ENCODE measurements around the gene SIL1.

GRCh38 chr5:138918686-138919085 is 279.5 kb downstream of the SIL1 start:
- no peak for TF ChIP-seq USF2 (CRISPR knock-in tag; IDR thresholded peaks at IDR 0.05)
- no peak for TF ChIP-seq ATF3 (CRISPR knock-in tag; conservative IDR thresholded peaks at IDR 0.05)
- no peak for TF ChIP-seq MAX (CRISPR knock-in tag; IDR thresholded peaks at IDR 0.05)
- TF ChIP-seq CTCF (IDR thresholded peaks at IDR 0.05) = no peak
- TF ChIP-seq TCF7 (CRISPR knock-in tag; IDR thresholded peaks at IDR 0.05; ENCODE audit: low read depth) = no peak
- TF ChIP-seq FOXP4 (CRISPR knock-in tag; IDR thresholded peaks at IDR 0.05) = no peak
- TF ChIP-seq, protein P1, sequence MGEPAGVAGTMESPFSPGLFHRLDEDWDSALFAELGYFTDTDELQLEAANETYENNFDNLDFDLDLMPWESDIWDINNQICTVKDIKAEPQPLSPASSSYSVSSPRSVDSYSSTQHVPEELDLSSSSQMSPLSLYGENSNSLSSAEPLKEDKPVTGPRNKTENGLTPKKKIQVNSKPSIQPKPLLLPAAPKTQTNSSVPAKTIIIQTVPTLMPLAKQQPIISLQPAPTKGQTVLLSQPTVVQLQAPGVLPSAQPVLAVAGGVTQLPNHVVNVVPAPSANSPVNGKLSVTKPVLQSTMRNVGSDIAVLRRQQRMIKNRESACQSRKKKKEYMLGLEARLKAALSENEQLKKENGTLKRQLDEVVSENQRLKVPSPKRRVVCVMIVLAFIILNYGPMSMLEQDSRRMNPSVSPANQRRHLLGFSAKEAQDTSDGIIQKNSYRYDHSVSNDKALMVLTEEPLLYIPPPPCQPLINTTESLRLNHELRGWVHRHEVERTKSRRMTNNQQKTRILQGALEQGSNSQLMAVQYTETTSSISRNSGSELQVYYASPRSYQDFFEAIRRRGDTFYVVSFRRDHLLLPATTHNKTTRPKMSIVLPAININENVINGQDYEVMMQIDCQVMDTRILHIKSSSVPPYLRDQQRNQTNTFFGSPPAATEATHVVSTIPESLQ (CRISPR knock-in tag; IDR thresholded peaks at IDR 0.05) = no peak
- no peak for TF ChIP-seq CREB1 (CRISPR knock-in tag; IDR thresholded peaks at IDR 0.05)
- TF ChIP-seq TEAD4 (CRISPR knock-in tag; IDR thresholded peaks at IDR 0.05) = no peak
- TF ChIP-seq, protein P2, sequence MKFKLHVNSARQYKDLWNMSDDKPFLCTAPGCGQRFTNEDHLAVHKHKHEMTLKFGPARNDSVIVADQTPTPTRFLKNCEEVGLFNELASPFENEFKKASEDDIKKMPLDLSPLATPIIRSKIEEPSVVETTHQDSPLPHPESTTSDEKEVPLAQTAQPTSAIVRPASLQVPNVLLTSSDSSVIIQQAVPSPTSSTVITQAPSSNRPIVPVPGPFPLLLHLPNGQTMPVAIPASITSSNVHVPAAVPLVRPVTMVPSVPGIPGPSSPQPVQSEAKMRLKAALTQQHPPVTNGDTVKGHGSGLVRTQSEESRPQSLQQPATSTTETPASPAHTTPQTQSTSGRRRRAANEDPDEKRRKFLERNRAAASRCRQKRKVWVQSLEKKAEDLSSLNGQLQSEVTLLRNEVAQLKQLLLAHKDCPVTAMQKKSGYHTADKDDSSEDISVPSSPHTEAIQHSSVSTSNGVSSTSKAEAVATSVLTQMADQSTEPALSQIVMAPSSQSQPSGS (CRISPR knock-in tag; IDR thresholded peaks at IDR 0.05; ENCODE audit: borderline replicate concordance, low read depth) = no peak
- no peak for TF ChIP-seq NFYB (CRISPR knock-in tag; conservative IDR thresholded peaks at IDR 0.05; ENCODE audit: low read depth)

All from WTC11 (cell line).